Vagina (tissue), 2 donors: ENCODE data around the gene SLX4IP. TPM values are rescaled to one million over a fixed set of nuclear protein-coding genes. Genes with fewer than 3 reads are reported as not detected.

Source experiments
- DNase-seq, 2 donors: peaks; one replicate each; pipeline ENCODE4 v3.0.0-alpha.2; 2017; ENCODE audit errors: extremely low spot score in 2 of 2
- H3K27ac ChIP-seq: fragments of 200-600 bp; sonication (generic); one replicate; pipeline ENCODE4 v1.5.1; 2019
- H3K27me3 ChIP-seq: fragments of 200-600 bp; sonication (generic); one replicate; pipeline ENCODE4 v1.5.1; 2019
- H3K36me3 ChIP-seq, 2 donors: fragments of 200-600 bp; sonication (generic); one replicate each; pipeline ENCODE4 v1.5.1; 2017 to 2019
- H3K4me1 ChIP-seq: fragments of 200-600 bp; sonication (generic); one replicate; pipeline ENCODE4 v1.5.1; 2019
- H3K4me3 ChIP-seq, 2 donors: fragments of 200-600 bp; sonication (generic); 1 replicate in 1 of 2; 2 replicates in 1 of 2; pipeline ENCODE4 v1.5.1; 2016 to 2019
- H3K9me3 ChIP-seq: fragments of 200-600 bp; sonication (generic); one replicate; pipeline ENCODE4 v1.5.1; 2019
- POLR2A ChIP-seq, 2 donors: fragments of 450-650 bp; IDR thresholded peaks; one replicate each; pipeline ENCODE4 v1.6.1; 2017; ENCODE audit warnings: antibody characterized with exemption in 2 of 2, mild to moderate bottlenecking in 2 of 2, moderate library complexity in 2 of 2
- POLR2AphosphoS5 ChIP-seq, 2 donors: sonication (generic); formaldehyde crosslinking; IDR thresholded peaks; one replicate each; pipeline ENCODE4 v1.9.0; 2017; ENCODE audit warnings: antibody characterized with exemption in 2 of 2, mild to moderate bottlenecking in 2 of 2, low read depth in 1 of 2; ENCODE audit not compliant: insufficient read depth in 1 of 2
- intact Hi-C: fragments of 100-400 bp; cut with DNase I; formaldehyde crosslinking; loops from one replicate; pipeline ENCODE4 v1.15.1; 2023
- total RNA-seq: library from RNA; depleted of rRNA; stranded (reverse); fragments of >200 nt; gene quantifications from one replicate; pipeline ENCODE4 v1.2.3, GENCODE V29; 2016
- TF ChIP-seq, protein P1 (sequence below), 3 experiments: fragments of 450-650 bp in 2 of 3; fragments of 200-600 bp in 1 of 3; sonication (generic) in 1 of 3; IDR thresholded peaks; one replicate each; pipeline ENCODE4 v1.5.1; 2017 to 2019; ENCODE audit warnings: antibody characterized with exemption in 3 of 3, mild to moderate bottlenecking in 2 of 3, moderate library complexity in 2 of 3

The SLX4IP gene
- total RNA-seq, 1 donor from 2014 or later = 4.9 TPM

DNA sequence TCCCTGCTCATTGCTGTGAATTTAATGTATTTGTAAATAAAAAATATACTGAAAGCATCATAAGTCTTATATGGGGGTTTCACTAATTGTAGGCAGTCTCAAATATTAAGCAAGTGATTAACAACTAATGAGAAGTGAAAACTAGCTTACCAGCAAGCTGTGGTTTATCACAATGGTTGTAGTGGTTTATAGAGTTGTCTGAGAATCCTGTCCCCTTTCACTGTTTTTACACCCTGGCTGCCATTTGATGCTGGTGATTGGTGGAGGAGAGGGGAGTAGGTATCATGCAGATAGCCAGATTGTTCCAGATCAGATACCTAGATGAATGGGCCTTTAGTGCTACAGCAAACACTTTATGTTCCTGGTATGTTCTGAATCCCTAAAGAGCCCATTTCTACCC lies 7.1 kb upstream of the SLX4IP start:
- no peak overlapping the region for H3K27ac ChIP-seq
- H3K4me3 ChIP-seq = no peak overlapping the region
- H3K36me3 ChIP-seq = no peaks in the 10 kb centered on the region
- no peak for DNase-seq
- no peaks in the 10 kb centered on the region for H3K9me3 ChIP-seq
- intact Hi-C loops = loop anchor here (10.0 kb wide), 1 partner anchor 453 kb away; no protein-coding TSS in a partner anchor
- TF ChIP-seq POLR2A (IDR thresholded peaks at IDR 0.05) (no peak), POLR2AphosphoS5 (IDR thresholded peaks at IDR 0.05; ENCODE audit: insufficient read depth in 1 of 2, low read depth in 1 of 2) (no peak)
- TF ChIP-seq, protein P1, sequence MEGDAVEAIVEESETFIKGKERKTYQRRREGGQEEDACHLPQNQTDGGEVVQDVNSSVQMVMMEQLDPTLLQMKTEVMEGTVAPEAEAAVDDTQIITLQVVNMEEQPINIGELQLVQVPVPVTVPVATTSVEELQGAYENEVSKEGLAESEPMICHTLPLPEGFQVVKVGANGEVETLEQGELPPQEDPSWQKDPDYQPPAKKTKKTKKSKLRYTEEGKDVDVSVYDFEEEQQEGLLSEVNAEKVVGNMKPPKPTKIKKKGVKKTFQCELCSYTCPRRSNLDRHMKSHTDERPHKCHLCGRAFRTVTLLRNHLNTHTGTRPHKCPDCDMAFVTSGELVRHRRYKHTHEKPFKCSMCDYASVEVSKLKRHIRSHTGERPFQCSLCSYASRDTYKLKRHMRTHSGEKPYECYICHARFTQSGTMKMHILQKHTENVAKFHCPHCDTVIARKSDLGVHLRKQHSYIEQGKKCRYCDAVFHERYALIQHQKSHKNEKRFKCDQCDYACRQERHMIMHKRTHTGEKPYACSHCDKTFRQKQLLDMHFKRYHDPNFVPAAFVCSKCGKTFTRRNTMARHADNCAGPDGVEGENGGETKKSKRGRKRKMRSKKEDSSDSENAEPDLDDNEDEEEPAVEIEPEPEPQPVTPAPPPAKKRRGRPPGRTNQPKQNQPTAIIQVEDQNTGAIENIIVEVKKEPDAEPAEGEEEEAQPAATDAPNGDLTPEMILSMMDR (IDR thresholded peaks at IDR 0.05) = no peak
- no peaks in the 10 kb centered on the region for H3K27me3 ChIP-seq
- peaks cover 54% of the 10 kb centered on the region for H3K4me1 ChIP-seq

DNA sequence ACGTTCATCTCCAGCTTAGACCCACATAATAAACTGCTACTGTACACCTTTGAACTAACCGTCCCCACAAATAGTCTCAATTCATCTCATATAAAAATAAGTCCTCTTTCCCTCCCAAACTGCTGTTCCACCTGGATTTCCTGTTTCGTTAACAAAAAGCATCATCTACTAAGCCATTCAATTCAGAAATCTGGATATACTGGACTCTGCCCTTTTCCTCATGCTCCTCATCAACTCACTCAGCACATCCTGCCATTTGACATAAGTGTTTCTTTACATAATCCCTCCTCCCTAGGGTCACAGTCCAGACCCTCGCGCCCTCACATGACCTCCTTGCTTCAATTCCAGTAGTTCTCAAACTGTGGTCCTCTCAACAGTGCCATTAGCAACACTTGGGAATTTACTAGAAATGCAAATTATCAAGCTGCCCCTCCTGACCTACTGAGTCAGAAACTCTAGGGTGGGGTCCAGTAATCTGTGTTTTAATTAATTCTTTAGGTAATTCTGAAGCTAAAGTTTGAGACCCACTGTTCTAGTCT lies 5.6 kb upstream of the SLX4IP start:
- H3K27me3 ChIP-seq = no peaks in the 10 kb centered on the region
- no peaks in the 10 kb centered on the region for H3K36me3 ChIP-seq
- no peak overlapping the region for H3K27ac ChIP-seq
- TF ChIP-seq POLR2A (IDR thresholded peaks at IDR 0.05) (no peak), POLR2AphosphoS5 (IDR thresholded peaks at IDR 0.05; ENCODE audit: insufficient read depth in 1 of 2, low read depth in 1 of 2) (no peak)
- TF ChIP-seq, protein P1 (IDR thresholded peaks at IDR 0.05) = no peak
- peaks cover 59% of the 10 kb centered on the region for H3K4me1 ChIP-seq
- H3K9me3 ChIP-seq = no peaks in the 10 kb centered on the region
- intact Hi-C loops = loop anchor here (10.0 kb wide), 1 partner anchor 455 kb away; no protein-coding TSS in a partner anchor
- no peak overlapping the region for H3K4me3 ChIP-seq
- no peak for DNase-seq

DNA sequence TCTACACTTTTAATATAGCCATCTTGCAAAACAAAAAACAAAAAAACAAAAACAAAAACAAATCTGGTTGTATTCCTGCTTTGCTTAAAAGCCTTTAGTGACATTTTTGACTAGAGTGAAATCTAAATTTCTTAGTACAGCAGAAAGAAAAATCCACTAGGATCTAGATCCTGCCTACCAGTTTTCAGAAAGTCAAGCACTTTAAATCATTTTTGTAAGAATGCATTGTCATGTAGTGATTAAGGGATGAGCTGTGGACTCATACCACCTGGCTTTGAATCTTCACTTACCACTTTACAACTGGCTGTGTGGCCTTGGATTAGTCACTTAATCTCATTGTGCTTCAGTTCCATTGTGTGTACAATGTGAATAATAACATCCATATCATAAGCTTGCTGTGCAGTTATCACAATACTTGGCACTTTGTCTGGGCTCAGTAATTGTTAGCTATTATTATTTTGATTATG lies 5.1 kb upstream of the SLX4IP start:
- no peak for DNase-seq
- no peaks in the 10 kb centered on the region for H3K27me3 ChIP-seq
- no peak overlapping the region for H3K4me3 ChIP-seq
- intact Hi-C loops = loop anchor here (10.0 kb wide), 1 partner anchor 455 kb away; no protein-coding TSS in a partner anchor
- H3K36me3 ChIP-seq = no peaks in the 10 kb centered on the region
- no peak overlapping the region for H3K27ac ChIP-seq
- no peaks in the 10 kb centered on the region for H3K9me3 ChIP-seq
- H3K4me1 ChIP-seq = peaks cover 59% of the 10 kb centered on the region
- TF ChIP-seq, protein P1 (IDR thresholded peaks at IDR 0.05) = no peak
- TF ChIP-seq POLR2A (IDR thresholded peaks at IDR 0.05) = no peak
- TF ChIP-seq POLR2AphosphoS5 (IDR thresholded peaks at IDR 0.05; ENCODE audit: insufficient read depth in 1 of 2, low read depth in 1 of 2) = no peak

DNA sequence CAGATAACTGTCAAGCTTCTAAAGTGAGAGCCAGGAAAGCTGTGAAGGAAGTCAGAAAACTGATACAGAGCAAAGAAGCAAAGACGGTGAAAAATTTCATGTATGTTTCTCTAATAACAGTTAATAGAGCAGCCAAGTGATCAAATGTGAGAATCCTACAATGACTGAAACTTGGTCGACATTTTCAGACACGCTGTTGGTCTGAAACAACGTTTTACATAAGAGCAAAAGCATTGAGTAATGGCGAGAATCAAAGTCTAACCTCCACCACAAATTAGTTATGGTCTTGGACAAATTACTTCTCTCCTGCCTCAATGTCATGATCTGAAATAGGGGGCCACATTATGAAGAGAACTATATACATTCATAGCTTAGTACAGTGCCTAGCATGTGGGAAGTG lies 4.4 kb upstream of the SLX4IP start:
- no peak for TF ChIP-seq POLR2AphosphoS5 (IDR thresholded peaks at IDR 0.05; ENCODE audit: insufficient read depth in 1 of 2, low read depth in 1 of 2)
- TF ChIP-seq, protein P1 (IDR thresholded peaks at IDR 0.05) = no peak
- no peak for TF ChIP-seq POLR2A (IDR thresholded peaks at IDR 0.05)
- Histone ChIP-seq H3K9me3 (no peaks in the 10 kb centered on the region), H3K4me3 (no peak overlapping the region), H3K27me3 (no peaks in the 10 kb centered on the region), H3K27ac (no peak overlapping the region), H3K4me1 (peaks cover 63% of the 10 kb centered on the region), H3K36me3 (no peaks in the 10 kb centered on the region)
- intact Hi-C loops = no loop called here
- no peak for DNase-seq

DNA sequence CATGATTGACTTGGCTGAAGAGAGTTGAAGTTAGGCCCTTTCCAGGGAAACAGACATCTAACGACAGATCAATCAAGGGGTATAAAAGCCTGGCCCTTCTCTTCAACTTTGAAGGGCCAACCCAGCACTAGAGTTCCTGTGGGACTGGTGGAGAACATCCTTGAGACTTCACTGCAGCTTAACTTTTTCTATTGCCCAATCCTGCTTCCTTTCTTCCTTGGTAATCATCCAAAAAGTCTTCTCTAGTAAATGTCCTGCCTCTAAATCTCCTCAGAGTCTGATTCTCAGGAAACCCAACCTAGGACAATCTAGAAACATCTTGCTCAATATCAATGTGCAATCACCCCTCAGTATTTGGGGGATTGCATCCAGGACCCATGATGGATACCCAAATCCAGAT lies 3.0 kb upstream of the SLX4IP start:
- intact Hi-C loops = no loop called here
- Histone ChIP-seq H3K36me3 (no peaks in the 10 kb centered on the region), H3K27me3 (no peaks in the 10 kb centered on the region), H3K27ac (no peak overlapping the region), H3K4me3 (no peak overlapping the region), H3K4me1 (peaks cover 62% of the 10 kb centered on the region), H3K9me3 (no peaks in the 10 kb centered on the region)
- TF ChIP-seq POLR2AphosphoS5 (IDR thresholded peaks at IDR 0.05; ENCODE audit: insufficient read depth in 1 of 2, low read depth in 1 of 2) (no peak), POLR2A (IDR thresholded peaks at IDR 0.05) (no peak)
- TF ChIP-seq, protein P1 (IDR thresholded peaks at IDR 0.05) = no peak
- DNase-seq = no peak
